SW 1271 (cell line): ENCODE results near the gene IRF2.
A peak's percentile ranks its signal among the peaks of the same experiment; 100 is the strongest.

Source experiments
- DNase-seq, 2 experiments: peaks; one replicate each; lab custom pipeline; 2025; lab: John Stamatoyannopoulos, UW

IRF2 gene

GRCh38 chr4:184368290-184368689 is 106.1 kb downstream of the IRF2 start:
- no peak for DNase-seq

GRCh38 chr4:184364100-184364921 is 110.0 kb downstream of the IRF2 start:
- DNase-seq: no peak

- no peak for DNase-seq
Measured at GRCh38 chr4:184363258-184363657, 111.1 kb downstream of the IRF2 start.

GRCh38 chr4:184362396-184362795 is 112.0 kb downstream of the IRF2 start:
- DNase-seq: no peak

GRCh38 chr4:184361443-184361842 is 112.9 kb downstream of the IRF2 start:
- no peak for DNase-seq

GRCh38 chr4:184359888-184360287 is 114.5 kb downstream of the IRF2 start:
- no peak for DNase-seq

- no peak for DNase-seq
Measured at GRCh38 chr4:184358521-184359232, 115.7 kb downstream of the IRF2 start.

- no peak for DNase-seq
Measured at GRCh38 chr4:184357772-184358171, 116.6 kb downstream of the IRF2 start.

- no peak for DNase-seq
Measured at GRCh38 chr4:184357165-184357564, 117.2 kb downstream of the IRF2 start.

- DNase-seq: no peak
Measured at GRCh38 chr4:184356366-184356765, 118.0 kb downstream of the IRF2 start.

- no peak for DNase-seq
Measured at GRCh38 chr4:184355857-184356256, 118.5 kb downstream of the IRF2 start.

GRCh38 chr4:184355111-184355604 is 119.2 kb downstream of the IRF2 start:
- DNase-seq: peak in 1 of 2 experiments; percentile 66

- DNase-seq: no peak
Measured at GRCh38 chr4:184352891-184353290, 121.5 kb downstream of the IRF2 start.

- DNase-seq: no peak
Measured at GRCh38 chr4:184351560-184352451, 122.5 kb downstream of the IRF2 start.

GRCh38 chr4:184350964-184351363 is 123.4 kb downstream of the IRF2 start:
- DNase-seq: no peak

- no peak for DNase-seq
Measured at GRCh38 chr4:184350213-184350817, 124.0 kb downstream of the IRF2 start.

GRCh38 chr4:184349283-184350039 is 124.9 kb downstream of the IRF2 start:
- DNase-seq: no peak

- DNase-seq: no peak
Measured at GRCh38 chr4:184348311-184349233, 125.8 kb downstream of the IRF2 start.

GRCh38 chr4:184347251-184348239 is 126.8 kb downstream of the IRF2 start:
- no peak for DNase-seq
